ENCODE data around the gene CTSZ.

DNA sequence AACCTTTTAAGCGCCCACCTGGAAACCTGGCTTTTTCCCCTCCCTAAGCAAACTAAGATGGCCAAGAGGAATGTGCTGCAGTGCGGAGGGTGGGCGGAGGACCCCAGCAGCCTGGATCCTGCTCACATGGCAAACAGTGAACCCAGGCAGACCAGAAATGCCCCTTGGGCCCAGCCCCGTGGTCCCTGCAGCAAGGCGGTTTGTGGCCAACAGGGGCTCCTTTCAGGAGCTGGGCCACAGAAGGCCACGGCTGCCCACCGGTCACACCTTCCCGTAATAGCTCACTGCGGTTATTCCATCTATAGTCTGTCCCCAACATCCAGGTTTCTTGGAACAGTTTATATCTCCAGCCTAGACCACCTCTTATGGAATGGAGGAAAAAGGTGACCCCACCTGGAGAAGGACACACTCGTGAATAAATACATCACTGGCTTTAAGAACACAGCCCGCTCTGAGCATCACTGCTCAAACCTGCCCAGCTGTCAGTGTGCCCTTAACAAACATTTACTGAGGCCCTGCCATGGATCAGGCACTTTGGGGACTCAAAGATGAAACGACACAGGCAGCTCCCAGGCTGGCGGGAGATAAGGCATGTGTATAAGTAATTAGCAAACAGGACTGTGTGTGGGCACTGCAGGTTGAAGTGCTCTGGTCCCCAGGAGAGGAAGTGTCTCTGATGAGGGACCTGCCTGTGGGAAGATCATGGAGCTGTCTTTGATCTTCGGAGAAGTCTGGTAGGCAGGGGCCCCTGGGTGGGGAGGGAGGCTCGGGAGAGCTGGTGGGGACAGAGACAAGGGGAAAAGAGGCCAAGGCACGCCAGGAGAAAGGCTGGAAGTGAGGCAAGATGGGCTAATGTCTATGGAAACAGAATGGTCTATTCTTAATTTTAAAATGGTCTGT lies 9.0 kb upstream of the CTSZ start:
- no peak for TF ChIP-seq POLR2A (IDR thresholded peaks at IDR 0.05)
- TF ChIP-seq, protein P1, sequence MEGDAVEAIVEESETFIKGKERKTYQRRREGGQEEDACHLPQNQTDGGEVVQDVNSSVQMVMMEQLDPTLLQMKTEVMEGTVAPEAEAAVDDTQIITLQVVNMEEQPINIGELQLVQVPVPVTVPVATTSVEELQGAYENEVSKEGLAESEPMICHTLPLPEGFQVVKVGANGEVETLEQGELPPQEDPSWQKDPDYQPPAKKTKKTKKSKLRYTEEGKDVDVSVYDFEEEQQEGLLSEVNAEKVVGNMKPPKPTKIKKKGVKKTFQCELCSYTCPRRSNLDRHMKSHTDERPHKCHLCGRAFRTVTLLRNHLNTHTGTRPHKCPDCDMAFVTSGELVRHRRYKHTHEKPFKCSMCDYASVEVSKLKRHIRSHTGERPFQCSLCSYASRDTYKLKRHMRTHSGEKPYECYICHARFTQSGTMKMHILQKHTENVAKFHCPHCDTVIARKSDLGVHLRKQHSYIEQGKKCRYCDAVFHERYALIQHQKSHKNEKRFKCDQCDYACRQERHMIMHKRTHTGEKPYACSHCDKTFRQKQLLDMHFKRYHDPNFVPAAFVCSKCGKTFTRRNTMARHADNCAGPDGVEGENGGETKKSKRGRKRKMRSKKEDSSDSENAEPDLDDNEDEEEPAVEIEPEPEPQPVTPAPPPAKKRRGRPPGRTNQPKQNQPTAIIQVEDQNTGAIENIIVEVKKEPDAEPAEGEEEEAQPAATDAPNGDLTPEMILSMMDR (IDR thresholded peaks at IDR 0.05), result no peak

Measured in uterus (tissue), 2 donors.